A549 (cell line): ENCODE data around the gene PRIMA1. TPM values are rescaled to one million over a fixed set of nuclear protein-coding genes. Genes with fewer than 3 reads are reported as not detected.

ENCODE experiments used
- ATAC-seq, 2 experiments: fragments of 200-7000 bp in 1 of 2; fragments of >200 bp in 1 of 2; cut with Nextera tagmentation in 1 of 2; cut with Tn5 transposase in 1 of 2; 3 replicates each; pipeline versions ENCODE4 v1.8.0 to v1.9.1; 2018 to 2020; ENCODE audit warnings: mild to moderate bottlenecking in 1 of 2, moderate library complexity in 1 of 2
- CTCF ChIA-PET: fragments of 300-600 bp; sonication (Branson Sonifier 250); formaldehyde crosslinking; extraction: SDS; loops from one replicate; lab custom pipeline; 2021; ENCODE audit warnings: antibody characterized with exemption, inconsistent platforms; lab: Yijun Ruan, JAX
- POLR2A ChIA-PET: fragments of 350-600 bp; formaldehyde crosslinking; extraction: SDS; loops from one replicate; lab custom pipeline; 2021; ENCODE audit warnings: antibody characterized with exemption, inconsistent platforms; lab: Yijun Ruan, JAX
- DNase-seq, 2 experiments: peaks; one replicate each; pipeline versions ENCODE4 v3.0.0 to v3.0.0-alpha.2; 2011 to 2016; ENCODE audit warnings: low read depth in 1 of 2, low spot score in 1 of 2
- FAIRE-seq: peaks from 2 replicates; lab custom pipeline; 2011; peaks lifted over from hg19 to GRCh38; lab: Jason Lieb, UNC
- H3K27ac ChIP-seq, 2 experiments: fragments of >200 bp; sonication (Bioruptor Twin); formaldehyde crosslinking; 3 replicates each; pipeline ENCODE4 v1.5.1; 2016 to 2017
- H3K4me1 ChIP-seq: fragments of >200 bp; sonication (Bioruptor Twin); formaldehyde crosslinking; 3 replicates; pipeline ENCODE4 v1.6.1; 2016
- H3K4me2 ChIP-seq: fragments of >200 bp; sonication (Bioruptor Twin); formaldehyde crosslinking; 3 replicates; pipeline ENCODE4 v1.6.1; 2016
- H3K4me3 ChIP-seq: fragments of >200 bp; sonication (Bioruptor Twin); formaldehyde crosslinking; 3 replicates; pipeline ENCODE4 v1.5.1; 2016
- H3K9me3 ChIP-seq: fragments of >200 bp; sonication (Bioruptor Twin); formaldehyde crosslinking; 3 replicates; pipeline ENCODE4 v1.6.1; 2016
- BHLHE40 ChIP-seq: IDR thresholded peaks from 2 replicates; pipeline ENCODE4 v1.6.1; 2012; ENCODE audit warnings: low read depth, low read length, inconsistent platforms
- CBX8 ChIP-seq: fragments of 200-600 bp; sonication (generic); IDR thresholded peaks from 2 replicates; pipeline ENCODE4 v1.6.1; 2016
- CHD2 ChIP-seq: fragments of 150-350 bp; IDR thresholded peaks from 2 replicates; pipeline ENCODE4 v1.6.1; 2014; ENCODE audit warnings: low read length; ENCODE audit not compliant: partially characterized antibody
- CTCF ChIP-seq: fragments of >200 bp; sonication (Bioruptor Twin); formaldehyde crosslinking; IDR thresholded peaks from 3 replicates; pipeline ENCODE4 v1.5.1; 2016
- EHF ChIP-seq: fragments of 250-450 bp; sonication (Bioruptor Pico); IDR thresholded peaks from 2 replicates; pipeline ENCODE4 v1.5.0; 2020; ENCODE audit warnings: mild to moderate bottlenecking
- FOSL2 ChIP-seq, 2 experiments: fragments of 450-650 bp in 1 of 2; fragments of >200 bp in 1 of 2; sonication (Bioruptor Twin) in 1 of 2; formaldehyde crosslinking; IDR thresholded peaks; 2 replicates each; pipeline versions ENCODE4 v1.5.0 to v1.6.1; 2016 to 2020; ENCODE audit warnings: mild to moderate bottlenecking in 1 of 2, moderate library complexity in 1 of 2
- FOXS1 ChIP-seq: fragments of 250-450 bp; sonication (Bioruptor Pico); IDR thresholded peaks from 2 replicates; pipeline ENCODE4 v1.5.0; 2020; ENCODE audit warnings: mild to moderate bottlenecking, moderate library complexity
- HEYL ChIP-seq: fragments of 250-450 bp; sonication (Bioruptor Pico); IDR thresholded peaks from 2 replicates; pipeline ENCODE4 v1.8.0; 2021; ENCODE audit warnings: mild to moderate bottlenecking, moderate library complexity
- JUN ChIP-seq, 2 experiments: fragments of >200 bp; sonication (Bioruptor Twin); formaldehyde crosslinking; IDR thresholded peaks; 2 replicates in 1 of 2; 3 replicates in 1 of 2; pipeline ENCODE4 v1.6.1; 2016 to 2017
- MAFK ChIP-seq: fragments of 450-650 bp; IDR thresholded peaks from 2 replicates; pipeline ENCODE4 v1.6.1; 2014; ENCODE audit not compliant: partially characterized antibody
- MYC ChIP-seq: IDR thresholded peaks from 2 replicates; pipeline ENCODE4 v1.6.1; 2012; ENCODE audit warnings: mild to moderate bottlenecking, inconsistent platforms, low read length, improper control_type of control experiment, borderline replicate concordance
- NFE2L2 ChIP-seq: fragments of 150-350 bp; conservative IDR thresholded peaks from 2 replicates; pipeline ENCODE4 v1.6.1; 2014; ENCODE audit warnings: low read length
- RAD21 ChIP-seq, 2 experiments: fragments of >200 bp in 1 of 2; sonication (Bioruptor Twin) in 1 of 2; formaldehyde crosslinking in 1 of 2; IDR thresholded peaks in 1 of 2; conservative IDR thresholded peaks in 1 of 2; 2 replicates in 1 of 2; 3 replicates in 1 of 2; pipeline ENCODE4 v1.6.1; 2012 to 2018; ENCODE audit warnings: inconsistent platforms in 1 of 2
- RARB ChIP-seq: fragments of 250-450 bp; sonication (Bioruptor Pico); IDR thresholded peaks from 2 replicates; pipeline ENCODE4 v1.8.0; 2021; ENCODE audit warnings: mild to moderate bottlenecking, moderate library complexity
- RCOR1 ChIP-seq: fragments of 150-350 bp; IDR thresholded peaks from 2 replicates; pipeline ENCODE4 v1.6.1; 2014; ENCODE audit warnings: antibody characterized with exemption, low read length, low read depth
- TFCP2L1 ChIP-seq: fragments of 250-450 bp; sonication (Bioruptor Pico); IDR thresholded peaks from 2 replicates; pipeline ENCODE4 v1.5.0; 2021; ENCODE audit warnings: mild to moderate bottlenecking
- ZFP36 ChIP-seq: fragments of 450-650 bp; IDR thresholded peaks from 2 replicates; pipeline ENCODE4 v1.6.1; 2014; ENCODE audit warnings: borderline replicate concordance; ENCODE audit not compliant: partially characterized antibody
- WGBS: methylation state at CpG from one replicate; pipeline ENCODE4 v1.1.6; 2017; ENCODE audit errors: missing lambda C conversion rate; 5-methylcytosine and 5-hydroxymethylcytosine counted together
- polyA plus RNA-seq, 4 experiments: library from polyadenylated mRNA; depleted of rRNA in 3 of 4; stranded (reverse); fragments of >200 nt; fragmentation: RNase III in 1 of 4; extraction: RNeasy Plus Mini Kit Qiagen cat#74134 plus additional on column Dnase treatment in 1 of 4; gene quantifications; 2 replicates in 3 of 4; 3 replicates in 1 of 4; pipeline ENCODE4 v1.2.3, GENCODE V29; 2011 to 2017
- TF ChIP-seq, protein P1 (sequence below): fragments of 450-650 bp; IDR thresholded peaks from 2 replicates; pipeline ENCODE4 v1.6.1; 2014; ENCODE audit warnings: antibody characterized with exemption
- TF ChIP-seq, protein P2 (sequence below): fragments of 150-350 bp; IDR thresholded peaks from 2 replicates; pipeline ENCODE4 v1.6.1; 2014; ENCODE audit warnings: low read depth, mild to moderate bottlenecking, low read length

PRIMA1 gene
- polyA plus RNA-seq, 2 of the 4 experiments (the other 2 are of a cell fraction): 0.14 to 0.17 TPM

GRCh38 chr14:93700928-93701327 is 87.4 kb downstream of the PRIMA1 start (continued):
- TF ChIP-seq FOXS1: no peak

DNA sequence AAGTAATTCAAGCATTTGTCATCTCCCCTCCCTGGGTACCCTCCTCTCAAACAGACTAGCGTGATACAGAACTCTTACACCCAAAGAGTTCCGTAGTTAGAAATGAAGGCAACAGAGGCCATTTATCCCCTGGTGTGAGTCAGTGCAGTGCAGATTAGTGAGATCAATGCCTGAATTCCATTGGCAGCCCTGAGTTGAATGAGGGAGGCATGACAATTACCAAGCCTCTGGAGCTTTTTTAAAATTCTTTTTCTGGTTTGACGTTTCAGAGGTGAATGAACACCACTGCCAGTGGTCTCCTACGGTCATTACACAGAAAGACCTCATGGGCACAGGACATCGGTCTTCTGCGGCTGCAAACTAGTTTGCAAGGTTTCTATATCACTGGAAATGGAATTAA is 94.4 kb downstream of the PRIMA1 start:
- TF ChIP-seq, protein P1, sequence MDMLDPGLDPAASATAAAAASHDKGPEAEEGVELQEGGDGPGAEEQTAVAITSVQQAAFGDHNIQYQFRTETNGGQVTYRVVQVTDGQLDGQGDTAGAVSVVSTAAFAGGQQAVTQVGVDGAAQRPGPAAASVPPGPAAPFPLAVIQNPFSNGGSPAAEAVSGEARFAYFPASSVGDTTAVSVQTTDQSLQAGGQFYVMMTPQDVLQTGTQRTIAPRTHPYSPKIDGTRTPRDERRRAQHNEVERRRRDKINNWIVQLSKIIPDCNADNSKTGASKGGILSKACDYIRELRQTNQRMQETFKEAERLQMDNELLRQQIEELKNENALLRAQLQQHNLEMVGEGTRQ: no peak
- no peak for TF ChIP-seq RARB (CRISPR knock-in tag)
- no peak for TF ChIP-seq RCOR1
- Histone ChIP-seq H3K4me2 (no peak overlapping the region), H3K9me3 (peaks cover 8% of the 10 kb centered on the region; the same call in 1 of the 3 replicates), H3K4me1 (no peaks in the 10 kb centered on the region), H3K27ac (no peak overlapping the region), H3K4me3 (no peak overlapping the region)
- ATAC-seq: no peak
- no peak for DNase-seq
- 14% methylated on average over 6 of the region's 6 CpGs for WGBS
- no peak for FAIRE-seq
- ChIA-PET CTCF (no interaction called here), POLR2A (no interaction called here)

DNA sequence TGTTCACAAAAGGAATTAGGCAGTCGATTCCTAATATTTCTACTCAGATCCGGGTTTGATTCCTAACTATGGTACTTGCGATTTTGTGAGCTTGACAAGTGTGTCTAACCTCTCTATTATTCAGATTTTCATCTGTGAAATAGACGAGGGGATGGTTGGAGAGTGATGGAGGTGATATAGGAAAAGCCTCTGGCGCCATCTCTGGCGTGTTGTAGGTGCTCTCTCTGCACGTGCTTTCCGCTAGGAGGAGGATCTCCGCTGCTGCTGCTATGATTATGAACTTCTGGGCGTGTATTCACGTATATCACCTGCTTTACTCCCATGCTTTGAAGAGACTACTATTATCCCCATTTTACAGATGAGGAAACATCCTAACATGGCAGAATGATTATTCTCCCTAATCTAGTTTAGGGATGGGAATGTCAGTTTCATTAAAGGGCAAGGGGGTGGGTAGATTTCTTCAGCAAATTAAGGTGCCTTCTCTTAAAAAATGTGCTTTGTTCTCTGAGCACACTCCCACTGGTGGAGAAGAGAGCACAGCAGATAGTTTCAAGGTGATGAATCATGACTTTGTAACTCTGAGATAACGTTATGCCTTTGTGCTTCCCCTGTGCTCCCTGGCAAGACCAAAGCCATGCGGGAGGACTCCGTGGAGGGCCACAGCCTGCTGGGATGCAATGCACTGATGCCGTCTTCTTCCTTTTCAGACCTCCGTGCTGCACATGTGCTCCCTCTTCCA is 97.1 kb downstream of the PRIMA1 start:
- DNase-seq (no peak), FAIRE-seq (no peak), ATAC-seq (peak in 1 of 2 experiments; percentile 61; a peak in 2 of 6 replicates)
- H3K9me3 ChIP-seq: no peaks in the 10 kb centered on the region
- H3K4me3 ChIP-seq: no peak overlapping the region
- ChIA-PET CTCF (interaction anchor here (0.8 to 0.9 kb wide), 2 partner anchors 62 to 245 kb away, joined by 3 read pairs; no protein-coding TSS in a partner anchor), POLR2A (no interaction called here)
- no peak overlapping the region for H3K4me2 ChIP-seq
- H3K27ac ChIP-seq: no peak overlapping the region
- no peaks in the 10 kb centered on the region for H3K4me1 ChIP-seq
- 19% methylated on average over 16 of the region's 16 CpGs for WGBS
- TF ChIP-seq JUN (IDR thresholded peaks at IDR 0.05): no peak
- TF ChIP-seq EHF: no peak
- no peak for TF ChIP-seq MAFK
- no peak for TF ChIP-seq CTCF
- TF ChIP-seq, protein P2, sequence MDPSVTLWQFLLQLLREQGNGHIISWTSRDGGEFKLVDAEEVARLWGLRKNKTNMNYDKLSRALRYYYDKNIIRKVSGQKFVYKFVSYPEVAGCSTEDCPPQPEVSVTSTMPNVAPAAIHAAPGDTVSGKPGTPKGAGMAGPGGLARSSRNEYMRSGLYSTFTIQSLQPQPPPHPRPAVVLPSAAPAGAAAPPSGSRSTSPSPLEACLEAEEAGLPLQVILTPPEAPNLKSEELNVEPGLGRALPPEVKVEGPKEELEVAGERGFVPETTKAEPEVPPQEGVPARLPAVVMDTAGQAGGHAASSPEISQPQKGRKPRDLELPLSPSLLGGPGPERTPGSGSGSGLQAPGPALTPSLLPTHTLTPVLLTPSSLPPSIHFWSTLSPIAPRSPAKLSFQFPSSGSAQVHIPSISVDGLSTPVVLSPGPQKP: no peak
- no peak for TF ChIP-seq ZFP36
- TF ChIP-seq FOSL2 (IDR thresholded peaks at IDR 0.05): no peak
- TF ChIP-seq FOSL2 (CRISPR knock-in tag; IDR thresholded peaks at IDR 0.05): no peak
- peak; percentile 33; the same call in 1 of the 2 replicates for TF ChIP-seq BHLHE40
- no peak for TF ChIP-seq TFCP2L1 (CRISPR knock-in tag)
- no peak for TF ChIP-seq MYC
- TF ChIP-seq RCOR1: no peak
- TF ChIP-seq RAD21 (conservative IDR thresholded peaks at IDR 0.05 in 1 of 2, IDR thresholded peaks at IDR 0.05 in 1 of 2): 0 out of 5 replicates have a peak, but pooled peaks of 1 of the 2 experiments have one; percentile 7
- TF ChIP-seq HEYL (CRISPR knock-in tag): no peak
- no peak for TF ChIP-seq CHD2
- no peak for TF ChIP-seq CBX8
- no peak for TF ChIP-seq NFE2L2
